Kidney (tissue), 14 donors: Measurements from ENCODE around the gene PADI2. TPM values are rescaled to one million over a fixed set of nuclear protein-coding genes. Genes with fewer than 3 reads are reported as not detected.

Source experiments
- DNase-seq, 5 donors: peaks; one replicate each; pipeline ENCODE4 v3.0.0-alpha.2; 2013 to 2020
- FAIRE-seq: peaks from 2 replicates; lab custom pipeline; 2012; peaks lifted over from hg19 to GRCh38; lab: Jason Lieb, UNC
- H3K27ac ChIP-seq, 2 donors: one replicate each; pipeline ENCODE4 v1.7.0; 2013; ENCODE audit warnings: low read depth in 2 of 2, low read length in 2 of 2, inconsistent platforms in 1 of 2
- H3K27me3 ChIP-seq: one replicate; pipeline ENCODE4 v1.7.1; 2013; ENCODE audit warnings: low read length, inconsistent platforms; ENCODE audit not compliant: control insufficient read depth, insufficient read depth
- H3K36me3 ChIP-seq, 3 donors: one replicate each; pipeline versions ENCODE4 v1.7.0 to v1.7.1; 2013; ENCODE audit warnings: low read length in 3 of 3, control low read depth in 1 of 3, inconsistent platforms in 1 of 3; ENCODE audit not compliant: insufficient read depth in 3 of 3, control insufficient read depth in 2 of 3
- H3K4me1 ChIP-seq, 3 donors: one replicate each; pipeline versions ENCODE4 v1.7.0 to v1.7.1; 2013; ENCODE audit warnings: low read length in 3 of 3, inconsistent platforms in 1 of 3, low read depth in 1 of 3; ENCODE audit not compliant: control insufficient read depth in 2 of 3, insufficient read depth in 2 of 3
- H3K4me3 ChIP-seq, 3 donors: one replicate each; pipeline versions ENCODE4 v1.7.0 to v1.8.1; 2013; ENCODE audit warnings: low read length in 3 of 3, control low read depth in 1 of 3, inconsistent platforms in 1 of 3
- H3K9ac ChIP-seq, 3 donors: one replicate each; pipeline versions ENCODE4 v1.7.0 to v1.7.1; 2013; ENCODE audit warnings: low read length in 3 of 3, control low read depth in 1 of 3, inconsistent platforms in 1 of 3
- H3K9me3 ChIP-seq, 3 donors: one replicate each; pipeline versions ENCODE4 v1.7.0 to v1.7.1; 2013; ENCODE audit warnings: low read length in 3 of 3, control low read depth in 1 of 3, inconsistent platforms in 1 of 3; ENCODE audit not compliant: control insufficient read depth in 2 of 3, insufficient read depth in 1 of 3
- intact Hi-C: fragments of 100-400 bp; cut with DNase I; formaldehyde crosslinking; loops from one replicate; pipeline ENCODE4 v1.11.1; 2022
- polyA plus RNA-seq: library from polyadenylated mRNA; stranded (reverse); fragments of 350-450 nt; fragmentation: Illumina TruSeq; extraction: RNeasy Lipid Tissue Mini Kit (QIAGEN cat#74804); gene quantifications from one replicate; pipeline ENCODE4 v1.2.3, GENCODE V29; 2014; ENCODE audit warnings: low read depth, low replicate concordance; ENCODE audit not compliant: insufficient read depth
- total RNA-seq: library from RNA; stranded (reverse); fragmentation: NEBNext Ultra II Directional; extraction: Animal tissue kit (Norgen Biotek cat#: 25700); gene quantifications from one replicate; pipeline ENCODE4 v1.2.1, GENCODE V29; 2021
- TF ChIP-seq, protein P1 (sequence below): IDR thresholded peaks from 3 replicates; pipeline ENCODE4 v1.5.1; 2012; ENCODE audit warnings: mild to moderate bottlenecking, moderate library complexity, borderline replicate concordance; ENCODE audit not compliant: insufficient read depth; ENCODE audit errors: extremely low read depth
- donor health status: control.
- donor health status: control.
- donor health status: control.
- donor health status: control.
- donor health status: control.
- donor health status: DM: yes; HTN: yes; CAD: no.
- donor health status: Normal renal cell carcinoma (clear cell type).

PADI2 gene
- total and polyA plus RNA-seq, 2 donors from 2014 or later = 6.0 to 11.7 TPM

DNA sequence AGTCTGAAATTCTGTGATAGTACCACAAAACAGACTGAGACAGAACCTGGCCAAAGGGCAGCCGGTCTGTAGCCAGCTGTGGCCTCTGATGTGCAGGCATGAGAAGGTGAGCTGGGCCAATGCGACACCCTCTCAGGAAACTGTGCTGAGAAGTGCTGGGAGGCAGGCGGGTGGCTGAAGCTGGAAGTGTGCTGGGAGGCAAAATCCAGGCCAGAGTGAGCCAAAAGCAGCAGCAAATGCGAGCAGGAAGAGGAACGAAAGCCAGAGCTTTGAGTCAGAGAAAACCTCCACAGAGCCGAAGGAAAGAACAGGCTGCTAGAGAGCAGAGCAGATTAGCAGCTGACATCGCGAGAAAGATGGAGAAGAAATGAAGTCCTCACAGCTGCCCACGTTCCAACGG lies 97.4 kb downstream of the PADI2 start:
- intact Hi-C loops = no loop called here
- Histone ChIP-seq H3K9ac (no peak overlapping the region), H3K27ac (no peak overlapping the region), H3K27me3 (no peaks in the 10 kb centered on the region), H3K9me3 (no peaks in the 10 kb centered on the region), H3K4me3 (no peak overlapping the region), H3K4me1 (peaks cover 0 to 2% (median 0%) of the 10 kb centered on the region in 3 donors), H3K36me3 (peaks cover 4 to 77% (median 56%) of the 10 kb centered on the region in 3 donors)
- DNase-seq (peak in 1 of 5 donors; percentile 4), FAIRE-seq (no peak)
- TF ChIP-seq, protein P1, sequence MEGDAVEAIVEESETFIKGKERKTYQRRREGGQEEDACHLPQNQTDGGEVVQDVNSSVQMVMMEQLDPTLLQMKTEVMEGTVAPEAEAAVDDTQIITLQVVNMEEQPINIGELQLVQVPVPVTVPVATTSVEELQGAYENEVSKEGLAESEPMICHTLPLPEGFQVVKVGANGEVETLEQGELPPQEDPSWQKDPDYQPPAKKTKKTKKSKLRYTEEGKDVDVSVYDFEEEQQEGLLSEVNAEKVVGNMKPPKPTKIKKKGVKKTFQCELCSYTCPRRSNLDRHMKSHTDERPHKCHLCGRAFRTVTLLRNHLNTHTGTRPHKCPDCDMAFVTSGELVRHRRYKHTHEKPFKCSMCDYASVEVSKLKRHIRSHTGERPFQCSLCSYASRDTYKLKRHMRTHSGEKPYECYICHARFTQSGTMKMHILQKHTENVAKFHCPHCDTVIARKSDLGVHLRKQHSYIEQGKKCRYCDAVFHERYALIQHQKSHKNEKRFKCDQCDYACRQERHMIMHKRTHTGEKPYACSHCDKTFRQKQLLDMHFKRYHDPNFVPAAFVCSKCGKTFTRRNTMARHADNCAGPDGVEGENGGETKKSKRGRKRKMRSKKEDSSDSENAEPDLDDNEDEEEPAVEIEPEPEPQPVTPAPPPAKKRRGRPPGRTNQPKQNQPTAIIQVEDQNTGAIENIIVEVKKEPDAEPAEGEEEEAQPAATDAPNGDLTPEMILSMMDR = no peak

DNA sequence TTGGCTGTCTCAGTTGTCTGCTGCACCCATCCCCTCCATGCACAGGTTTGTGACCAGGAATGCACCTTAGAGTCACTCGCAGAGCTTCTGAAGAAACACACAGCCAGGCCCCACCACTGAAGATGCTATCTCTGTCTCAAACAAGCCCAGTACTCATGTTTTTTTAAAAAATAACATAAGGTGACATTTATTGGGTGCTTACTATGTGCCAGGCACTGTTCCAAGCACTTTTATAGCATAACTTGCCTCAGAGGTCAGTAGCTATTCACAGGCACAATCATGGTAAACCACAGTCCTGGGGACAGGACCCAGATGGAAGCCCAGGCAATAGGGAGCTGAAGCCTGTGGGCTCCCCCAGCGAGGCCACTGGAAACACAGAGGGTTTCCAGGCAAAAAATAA lies 98.7 kb downstream of the PADI2 start:
- Histone ChIP-seq H3K27ac (no peak overlapping the region), H3K36me3 (peaks cover 4 to 67% (median 55%) of the 10 kb centered on the region in 3 donors), H3K9ac (no peak overlapping the region), H3K4me1 (peaks cover 0 to 6% (median 2%) of the 10 kb centered on the region in 3 donors), H3K4me3 (no peak overlapping the region), H3K27me3 (no peaks in the 10 kb centered on the region), H3K9me3 (no peaks in the 10 kb centered on the region)
- TF ChIP-seq, protein P1 = no peak
- DNase-seq = peak in 1 of 5 donors; percentile 7
- intact Hi-C loops = no loop called here
- no peak for FAIRE-seq

DNA sequence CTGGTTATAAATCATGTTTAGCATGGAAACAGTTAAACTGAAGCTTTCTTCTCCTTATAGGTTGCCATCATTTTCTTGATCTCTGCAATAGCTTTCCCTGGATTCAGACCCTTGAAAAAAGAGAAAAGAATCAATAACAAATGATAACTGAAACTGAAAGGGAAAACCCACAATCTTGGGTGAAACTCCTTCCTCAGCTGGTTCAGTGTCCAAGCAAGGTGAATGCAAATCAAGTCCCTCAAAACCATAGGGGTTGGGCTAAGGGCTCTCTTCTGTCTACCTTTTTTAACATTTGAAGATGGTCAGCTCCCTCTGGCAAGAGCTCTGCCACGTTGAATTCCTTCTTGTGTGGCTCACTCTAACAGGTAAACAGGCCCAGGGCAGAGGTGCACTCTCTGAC lies 100.4 kb downstream of the PADI2 start:
- TF ChIP-seq, protein P1 = no peak
- no peak overlapping the region for H3K27ac ChIP-seq
- intact Hi-C loops = no loop called here
- no peak for FAIRE-seq
- peaks cover 0 to 6% (median 2%) of the 10 kb centered on the region in 3 donors for H3K4me1 ChIP-seq
- H3K9me3 ChIP-seq = no peaks in the 10 kb centered on the region
- peaks cover 4 to 55% (median 47%) of the 10 kb centered on the region in 3 donors for H3K36me3 ChIP-seq
- H3K27me3 ChIP-seq = no peaks in the 10 kb centered on the region
- no peak overlapping the region for H3K9ac ChIP-seq
- no peak for DNase-seq
- H3K4me3 ChIP-seq = no peak overlapping the region

DNA sequence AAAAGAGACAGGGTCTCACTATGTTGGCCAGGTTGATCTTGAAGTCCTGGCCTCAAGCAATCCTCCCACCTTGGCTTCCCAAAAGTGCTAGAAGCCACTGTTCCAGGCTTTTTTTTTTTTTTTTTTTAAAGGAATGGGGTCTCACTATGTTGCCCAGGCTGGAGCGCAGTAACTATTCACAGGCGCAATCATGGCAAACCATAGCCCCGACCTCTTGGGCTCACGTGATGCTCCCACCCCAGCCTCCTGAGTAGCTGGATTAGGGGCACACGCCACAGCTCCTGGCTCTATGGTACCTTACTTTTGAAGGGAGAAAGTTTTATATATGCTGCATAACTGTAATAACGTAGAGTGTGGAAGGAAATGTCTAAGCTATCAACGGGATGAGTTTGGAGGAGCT lies 101.8 kb downstream of the PADI2 start:
- DNase-seq (peak in 1 of 5 donors; percentile 17), FAIRE-seq (no peak)
- Histone ChIP-seq H3K4me1 (peaks cover 0 to 6% (median 0%) of the 10 kb centered on the region in 3 donors), H3K27me3 (no peaks in the 10 kb centered on the region), H3K4me3 (no peak overlapping the region), H3K9ac (no peak overlapping the region), H3K36me3 (peaks cover 4 to 41% (median 33%) of the 10 kb centered on the region in 3 donors), H3K9me3 (no peaks in the 10 kb centered on the region), H3K27ac (no peak overlapping the region)
- intact Hi-C loops = no loop called here
- TF ChIP-seq, protein P1 = no peak
